ENCODE measurements around the gene NOX4.

DNA sequence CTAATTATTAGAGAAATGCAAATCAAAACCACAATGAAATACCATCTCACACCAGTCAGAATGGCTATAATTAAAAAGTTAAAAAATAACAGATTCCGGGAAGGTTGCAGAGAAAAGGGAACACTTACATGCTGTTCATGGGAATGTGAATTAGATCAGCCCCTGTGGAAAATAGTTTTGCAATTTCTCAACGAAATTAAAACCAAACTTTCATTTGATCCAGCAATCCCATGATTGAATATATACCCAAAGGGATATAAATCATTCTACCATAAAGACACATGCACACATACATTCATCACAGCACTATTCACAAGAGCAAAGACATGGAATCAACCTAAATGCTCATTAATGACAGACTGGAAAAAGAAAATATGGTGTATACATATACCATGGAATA lies 32.5 kb downstream of the NOX4 start:
- TF ChIP-seq EZH2 (IDR thresholded peaks at IDR 0.05) (no peak), CTCF (IDR thresholded peaks at IDR 0.05) (no peak)

Data from neural progenitor cell (in vitro differentiated cells).